AG04449 (cell line): ENCODE results near the gene LSM12.
A peak's percentile ranks its signal among the peaks of the same experiment; 100 is the strongest.

Source experiments
- CTCF ChIA-PET: fragments of 350-600 bp; formaldehyde crosslinking; extraction: SDS; loops from one replicate; lab custom pipeline; 2021; ENCODE audit warnings: antibody characterized with exemption; lab: Yijun Ruan, JAX
- POLR2A ChIA-PET: fragments of 400-600, 350-600 bp; formaldehyde crosslinking; extraction: SDS; loops from one replicate; lab custom pipeline; 2020; ENCODE audit warnings: antibody characterized with exemption, inconsistent platforms; lab: Yijun Ruan, JAX
- DNase-seq: peaks from one replicate; pipeline ENCODE4 v3.0.0-alpha.2; 2010; ENCODE audit warnings: low read depth, low spot score
- H3K4me3 ChIP-seq: 2 replicates; pipeline ENCODE4 v1.5.1; 2011; ENCODE audit warnings: low read depth, mild to moderate bottlenecking, control low read depth, low read length
- TF ChIP-seq, protein P1 (sequence below): IDR thresholded peaks from one replicate; pipeline ENCODE4 v1.5.1; 2011; ENCODE audit warnings: mild to moderate bottlenecking, moderate library complexity, low read length, control low read depth, inconsistent platforms; ENCODE audit not compliant: insufficient read depth; ENCODE audit errors: missing control alignments

Gene LSM12

GRCh38 chr17:44112284-44113280 lies 46.1 kb upstream of the LSM12 start:
- POLR2A ChIA-PET, result no interaction called here

GRCh38 chr17:44111777-44112176 lies 45.3 kb upstream of the LSM12 start:
- TF ChIP-seq, protein P1, sequence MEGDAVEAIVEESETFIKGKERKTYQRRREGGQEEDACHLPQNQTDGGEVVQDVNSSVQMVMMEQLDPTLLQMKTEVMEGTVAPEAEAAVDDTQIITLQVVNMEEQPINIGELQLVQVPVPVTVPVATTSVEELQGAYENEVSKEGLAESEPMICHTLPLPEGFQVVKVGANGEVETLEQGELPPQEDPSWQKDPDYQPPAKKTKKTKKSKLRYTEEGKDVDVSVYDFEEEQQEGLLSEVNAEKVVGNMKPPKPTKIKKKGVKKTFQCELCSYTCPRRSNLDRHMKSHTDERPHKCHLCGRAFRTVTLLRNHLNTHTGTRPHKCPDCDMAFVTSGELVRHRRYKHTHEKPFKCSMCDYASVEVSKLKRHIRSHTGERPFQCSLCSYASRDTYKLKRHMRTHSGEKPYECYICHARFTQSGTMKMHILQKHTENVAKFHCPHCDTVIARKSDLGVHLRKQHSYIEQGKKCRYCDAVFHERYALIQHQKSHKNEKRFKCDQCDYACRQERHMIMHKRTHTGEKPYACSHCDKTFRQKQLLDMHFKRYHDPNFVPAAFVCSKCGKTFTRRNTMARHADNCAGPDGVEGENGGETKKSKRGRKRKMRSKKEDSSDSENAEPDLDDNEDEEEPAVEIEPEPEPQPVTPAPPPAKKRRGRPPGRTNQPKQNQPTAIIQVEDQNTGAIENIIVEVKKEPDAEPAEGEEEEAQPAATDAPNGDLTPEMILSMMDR, result no peak
- ChIA-PET CTCF (interaction anchor here (0.7 to 8.0 kb wide), 9 partner anchors 10 to 168 kb away, joined by 3 to 66 read pairs (median 3); partner anchors contain the start of gene HDAC5), POLR2A (interaction anchor here (0.8 to 1.3 kb wide), 5 partner anchors 8 to 57 kb away, joined by 3 to 8 read pairs (median 3); no protein-coding TSS in a partner anchor)
- no peak overlapping the region for H3K4me3 ChIP-seq
- DNase-seq, result no peak

More at GRCh38 chr17:44112284-44113280, 46.1 kb upstream of the LSM12 start:
- DNase-seq, result no peak
- TF ChIP-seq, protein P1, result no peak
- no peak overlapping the region for H3K4me3 ChIP-seq
- CTCF ChIA-PET, result interaction anchor here (0.7 to 8.0 kb wide), 7 partner anchors 9 to 169 kb away, joined by 3 to 66 read pairs (median 8); partner anchors contain the start of gene HDAC5

DNA sequence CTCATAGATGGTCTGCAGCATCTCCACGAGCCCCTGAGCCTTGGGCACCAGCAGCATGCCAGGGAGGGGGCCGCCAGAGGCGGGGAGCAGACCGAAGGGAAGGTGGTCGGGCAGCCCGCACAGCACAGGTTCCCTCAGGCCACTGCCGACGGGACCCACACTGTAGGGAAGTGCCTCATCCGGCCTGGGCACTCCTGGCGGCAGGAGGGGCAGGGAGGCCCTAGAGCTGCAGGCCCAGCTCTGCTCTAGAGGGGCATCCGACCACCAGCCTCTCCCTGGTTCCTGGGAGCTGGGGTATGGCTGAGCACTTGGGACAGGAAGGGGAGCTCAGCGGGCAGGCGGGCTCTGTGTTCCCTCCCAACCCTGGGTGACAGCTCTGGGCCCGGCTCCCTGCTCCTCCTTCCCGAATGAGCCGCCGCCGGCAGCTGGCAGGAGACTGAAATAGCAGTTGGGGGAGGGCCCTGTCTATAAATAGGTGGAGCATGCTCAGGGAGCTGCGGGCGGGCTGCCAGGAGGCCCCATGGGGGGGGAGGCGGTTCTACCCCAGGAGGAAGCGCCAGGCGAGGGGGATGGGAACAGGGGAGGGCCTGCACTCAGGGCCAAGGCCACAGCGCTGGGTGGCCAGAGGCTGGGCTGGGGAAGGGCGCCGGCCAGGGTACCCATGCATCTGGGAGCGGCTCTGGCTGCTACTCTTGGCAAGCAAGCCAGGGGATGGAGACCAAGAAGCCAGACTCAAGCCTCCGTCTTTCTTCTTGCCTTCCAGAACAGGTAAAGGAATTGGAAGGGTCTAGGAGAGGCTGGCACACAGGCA lies 44.6 kb upstream of the LSM12 start:
- peak; percentile 63 for DNase-seq
- ChIA-PET CTCF (interaction anchor here (0.7 to 8.0 kb wide), 9 partner anchors 11 to 167 kb away, joined by 3 to 66 read pairs (median 3); partner anchors contain the start of gene HDAC5), POLR2A (interaction anchor here (0.6 to 1.9 kb wide), 7 partner anchors 9 to 57 kb away, joined by 3 to 8 read pairs (median 4); partner anchors contain the start of gene HDAC5)
- TF ChIP-seq, protein P1, result peak; percentile 6
- peak overlapping the region; percentile 67 for H3K4me3 ChIP-seq

DNA sequence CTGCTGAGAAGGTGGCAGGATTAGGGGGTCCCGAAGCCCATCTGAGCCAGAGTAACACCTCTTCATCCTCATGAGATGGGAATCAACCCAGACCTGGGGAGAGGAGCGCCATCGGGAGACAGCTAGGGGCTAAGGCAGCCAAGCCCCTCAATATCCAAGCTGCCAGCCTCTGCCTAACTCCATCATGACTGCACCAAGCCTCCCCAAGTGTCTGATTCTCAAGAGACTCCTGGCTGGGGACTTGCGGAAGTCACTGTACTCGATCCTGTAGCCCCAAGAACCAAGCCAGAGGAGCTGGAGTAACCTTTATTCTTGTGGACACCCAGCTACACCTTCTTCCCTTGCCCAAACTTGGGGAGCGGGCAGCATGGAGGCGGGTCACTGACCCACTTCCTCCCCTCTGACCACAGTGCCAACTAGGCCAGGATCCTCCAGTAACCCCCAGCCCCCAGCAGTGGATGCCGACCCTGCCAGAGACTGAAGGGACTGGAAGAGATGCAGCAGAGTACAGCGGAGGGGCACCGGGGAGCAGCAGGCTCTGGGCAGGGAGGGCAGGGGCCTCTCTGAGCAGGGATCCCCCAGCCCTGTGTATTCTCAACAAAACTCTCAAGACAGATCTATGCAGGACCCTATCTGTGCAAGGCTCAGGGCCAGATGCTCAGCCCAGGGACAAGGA lies 43.7 kb upstream of the LSM12 start:
- DNase-seq, result no peak
- ChIA-PET POLR2A (interaction anchor here (1.2 to 1.9 kb wide), 3 partner anchors 9 to 58 kb away, joined by 3 to 8 read pairs (median 4); partner anchors contain the start of gene HDAC5), CTCF (interaction anchor here (0.8 to 8.0 kb wide), 4 partner anchors 11 to 66 kb away, joined by 3 to 66 read pairs (median 6); partner anchors contain the start of gene HDAC5)
- peak overlapping the region; percentile 67 for H3K4me3 ChIP-seq
- TF ChIP-seq, protein P1, result no peak

DNA sequence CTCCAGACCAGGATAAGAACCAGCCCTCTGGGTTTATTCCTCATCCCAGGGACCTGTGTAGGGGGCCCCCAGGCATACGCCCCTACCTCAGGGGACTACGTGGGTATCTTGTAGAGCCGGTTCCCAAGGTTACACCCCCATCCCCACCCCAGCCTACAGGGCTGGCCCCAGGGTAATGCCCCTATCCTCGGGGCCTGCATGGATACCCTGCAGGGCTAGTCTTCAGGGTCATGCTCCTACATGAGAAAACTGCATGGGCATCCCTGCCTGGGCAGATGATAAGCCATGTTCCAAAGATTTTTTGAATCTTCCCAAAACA lies 42.8 kb upstream of the LSM12 start:
- CTCF ChIA-PET, result interaction anchor here (0.8 to 8.0 kb wide), 5 partner anchors 12 to 66 kb away, joined by 3 to 66 read pairs (median 5); partner anchors contain the start of gene HDAC5
- no peak for DNase-seq
- POLR2A ChIA-PET, result interaction anchor here (0.7 to 1.4 kb wide), 4 partner anchors 15 to 38 kb away, joined by 3 to 6 read pairs (median 5); partner anchors contain the start of genes G6PC3 and HDAC5
- H3K4me3 ChIP-seq, result peak overlapping the region; percentile 67
- TF ChIP-seq, protein P1, result no peak
